ENCODE results near the gene KRTAP4-7.
"Not testable (repeated sequence)": the region's sequence is repeated elsewhere in the genome, so short reads cannot be mapped to it uniquely, and the experiment has no call there.

The KRTAP4-7 gene

DNA sequence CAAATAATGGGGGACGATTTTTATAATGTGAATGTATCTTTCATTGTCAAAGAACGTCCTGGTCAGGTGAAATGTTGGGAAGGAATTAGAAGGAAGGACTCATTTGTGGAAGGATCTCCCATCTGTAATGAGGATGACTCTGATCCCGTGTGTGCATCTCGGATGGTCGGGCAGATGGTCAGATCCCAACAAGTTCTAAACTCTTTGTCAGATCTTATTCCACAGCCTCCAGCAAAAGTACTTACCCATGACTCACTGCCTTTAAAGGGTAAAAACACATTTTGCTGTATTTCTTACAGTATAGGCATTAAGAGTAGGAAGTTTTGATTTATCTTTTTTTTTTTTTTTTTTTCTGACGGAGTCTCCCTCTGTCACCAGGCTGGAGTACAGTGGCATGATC, 14.5 kb downstream of the KRTAP4-7 start:
- no peak overlapping the region for H3K4me3 ChIP-seq (replicated peaks in 1 of 2; ENCODE audit: low read depth in 2 of 2, low read length in 2 of 2)
- no peak for DNase-seq (ENCODE audit: low read depth in 2 of 2)
- no peak for TF ChIP-seq CTCF (IDR thresholded peaks at IDR 0.05; ENCODE audit: low read depth, low read length)

DNA sequence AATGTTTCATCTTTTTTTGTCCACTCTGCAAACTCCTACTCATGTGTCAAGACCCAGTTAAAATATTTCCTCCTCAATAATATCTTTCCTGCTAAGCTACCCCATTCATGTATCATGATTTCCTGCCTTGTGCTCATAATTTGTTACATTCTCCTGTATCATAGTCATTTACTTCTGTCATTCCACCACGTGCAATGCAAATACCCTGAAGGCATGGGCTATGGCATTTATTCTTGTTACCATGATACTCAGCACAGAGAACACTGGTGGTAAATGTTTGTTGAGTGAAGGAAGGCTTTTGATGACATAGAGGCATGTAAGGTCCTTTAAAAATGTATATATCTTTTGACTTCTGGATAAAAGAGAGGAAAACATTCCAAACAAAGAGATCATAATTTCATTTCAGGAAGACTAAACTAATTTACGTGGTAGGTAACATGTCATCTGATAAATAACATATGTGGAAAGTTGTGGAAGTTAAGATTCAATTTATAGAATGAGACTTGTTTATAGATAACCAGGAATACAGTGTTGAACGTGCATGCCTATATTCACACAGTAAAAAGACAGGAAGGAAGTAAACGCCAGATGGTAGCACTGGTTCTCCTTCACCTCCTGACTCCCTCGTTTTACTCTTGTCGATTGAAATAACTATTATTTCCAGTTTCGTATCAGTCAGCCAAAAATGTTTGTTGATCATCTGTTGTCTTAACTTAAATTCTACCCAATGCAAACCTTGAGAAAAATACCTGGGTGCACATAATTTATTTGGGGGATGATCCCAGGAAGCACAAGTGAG, 15.9 kb downstream of the KRTAP4-7 start:
- not testable (repeated sequence) for H3K4me3 ChIP-seq (replicated peaks in 1 of 2; ENCODE audit: low read depth in 2 of 2, low read length in 2 of 2)
- DNase-seq (ENCODE audit: low read depth in 2 of 2), result peak; percentile 1 to 46

GRCh38 chr17:41101586-41102259, 17.8 kb downstream of the KRTAP4-7 start, which contains the start of gene KRTAP4-16:
KRTAP4-16 (minus strand) TSS chr17:41102209; CDS start chr17:41102209, 0 bp downstream.
- no peak for TF ChIP-seq CTCF (IDR thresholded peaks at IDR 0.05; ENCODE audit: low read depth, low read length)
- DNase-seq (ENCODE audit: low read depth in 2 of 2), result no peak
- no peak within 1 kb of the TSS for H3K4me3 ChIP-seq (replicated peaks in 1 of 2; ENCODE audit: low read depth in 2 of 2, low read length in 2 of 2)

DNA sequence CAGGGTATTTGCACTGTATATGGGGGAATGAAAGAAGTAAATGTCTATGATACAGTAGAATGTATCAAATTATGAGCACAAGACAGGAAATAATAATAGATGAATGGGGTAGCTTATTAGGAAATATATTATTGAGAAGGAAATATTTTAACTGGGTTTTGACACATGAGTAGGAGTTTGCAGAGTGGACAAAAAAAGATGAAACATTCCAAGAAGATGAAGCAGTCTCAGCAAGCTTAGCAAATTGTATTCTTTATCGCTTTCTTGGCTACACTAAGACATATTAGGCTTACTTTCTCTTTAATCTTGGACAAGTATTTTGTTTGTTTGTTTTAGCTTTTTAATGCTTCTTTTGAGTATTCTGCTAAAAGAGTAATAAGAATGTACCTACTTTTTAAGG, 19.9 kb downstream of the KRTAP4-7 start:
- no peak for TF ChIP-seq CTCF (IDR thresholded peaks at IDR 0.05; ENCODE audit: low read depth, low read length)
- H3K4me3 ChIP-seq (replicated peaks in 1 of 2; ENCODE audit: low read depth in 2 of 2, low read length in 2 of 2), result no peak overlapping the region
- peak in 1 of 2 donors; percentile 10 for DNase-seq (ENCODE audit: low read depth in 2 of 2)

- DNase-seq (ENCODE audit: low read depth in 2 of 2), result peak in 1 of 2 donors; percentile 50
Observed at GRCh38 chr17:41104386-41105038, 20.6 kb downstream of the KRTAP4-7 start.

GRCh38 chr17:41105347-41105746, 21.4 kb downstream of the KRTAP4-7 start, which contains the start of gene KRTAP4-9:
KRTAP4-9 (plus strand) TSS chr17:41105389; CDS start chr17:41105389, 0 bp downstream.
- H3K4me3 ChIP-seq (replicated peaks in 1 of 2; ENCODE audit: low read depth in 2 of 2, low read length in 2 of 2); DNase-seq (ENCODE audit: low read depth in 2 of 2): not testable (repeated sequence)

More at GRCh38 chr17:41104386-41105038, 20.6 kb downstream of the KRTAP4-7 start:
- not testable (repeated sequence) for H3K4me3 ChIP-seq (replicated peaks in 1 of 2; ENCODE audit: low read depth in 2 of 2, low read length in 2 of 2)

DNA sequence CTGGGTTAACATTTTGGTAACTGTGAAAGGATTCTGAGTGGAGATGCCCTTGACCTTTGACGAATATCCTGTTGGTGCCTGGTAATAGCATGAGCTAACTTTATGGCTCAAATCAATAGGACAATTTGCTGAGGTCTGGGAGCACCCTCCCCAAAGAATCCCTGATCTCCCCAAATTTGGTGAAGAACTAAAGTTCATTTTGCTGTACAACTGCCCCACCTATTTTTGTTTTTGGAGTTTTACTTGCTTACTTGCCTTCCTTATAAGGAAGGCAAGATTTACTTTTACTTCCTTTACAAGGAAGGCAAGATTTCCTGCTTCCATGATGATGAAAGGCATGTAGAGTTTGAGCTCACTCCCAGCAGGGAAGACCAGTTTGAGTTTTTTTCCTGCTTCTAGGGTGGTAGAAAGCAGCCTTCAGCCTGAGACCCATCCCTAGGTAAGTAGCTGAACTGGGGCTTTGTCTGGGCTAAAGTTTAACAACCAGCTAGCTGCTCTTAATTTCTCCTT, 24.0 kb downstream of the KRTAP4-7 start:
- no peak for DNase-seq (ENCODE audit: low read depth in 2 of 2)
- no peak for TF ChIP-seq CTCF (IDR thresholded peaks at IDR 0.05; ENCODE audit: low read depth, low read length)
- H3K4me3 ChIP-seq (replicated peaks in 1 of 2; ENCODE audit: low read depth in 2 of 2, low read length in 2 of 2), result no peak overlapping the region

- DNase-seq (ENCODE audit: low read depth in 2 of 2); H3K4me3 ChIP-seq (replicated peaks in 1 of 2; ENCODE audit: low read depth in 2 of 2, low read length in 2 of 2): not testable (repeated sequence)
Observed at GRCh38 chr17:41108728-41109386, 24.9 kb downstream of the KRTAP4-7 start.
